HCT116 (cell line): ENCODE measurements around the gene DNMT3A.

Experiments
- CEBPB ChIP-seq: IDR thresholded peaks from 2 replicates; pipeline ENCODE4 v1.6.1; 2012; ENCODE audit warnings: low read depth
- CTCF ChIP-seq, 3 experiments: fragments of 200-600 bp in 1 of 3; sonication (generic) in 1 of 3; IDR thresholded peaks in 2 of 3; conservative IDR thresholded peaks in 1 of 3; 2 replicates each; pipeline ENCODE4 v1.5.1; 2012 to 2017; ENCODE audit warnings: low read depth in 2 of 3, low read length in 2 of 3, antibody characterized with exemption in 1 of 3, borderline replicate concordance in 1 of 3, control low read depth in 1 of 3, mild to moderate bottlenecking in 1 of 3, mixed read lengths in 1 of 3, mixed run types in 1 of 3, moderate library complexity in 1 of 3; ENCODE audit not compliant: insufficient read depth in 1 of 3
- ELF1 ChIP-seq: IDR thresholded peaks from 2 replicates; pipeline ENCODE4 v1.6.1; 2012; ENCODE audit warnings: low read depth, borderline replicate concordance
- POLR2AphosphoS5 ChIP-seq: IDR thresholded peaks from 2 replicates; pipeline ENCODE4 v1.6.1; 2011; ENCODE audit warnings: mild to moderate bottlenecking, low read depth, low read length, moderate library complexity
- RAD21 ChIP-seq: IDR thresholded peaks from 2 replicates; pipeline ENCODE4 v1.6.1; 2012; ENCODE audit warnings: low read depth, mild to moderate bottlenecking

GRCh38 chr2:25255745-25256487 is 85.8 kb downstream of the DNMT3A start:
- TF ChIP-seq CTCF (IDR thresholded peaks at IDR 0.05 in 2 of 3, conservative IDR thresholded peaks at IDR 0.05 in 1 of 3; ENCODE audit: borderline replicate concordance in 1 of 3, insufficient read depth in 1 of 3, low read depth in 2 of 3, low read length in 2 of 3), result no peak
- TF ChIP-seq ELF1, result no peak
- no peak for TF ChIP-seq CEBPB
- TF ChIP-seq RAD21, result no peak
- no peak for TF ChIP-seq POLR2AphosphoS5
